Head of caudate nucleus (tissue), 42 donors: ENCODE data around the gene SETD1A.

ENCODE experiments used
- DNase-seq, 42 donors: peaks; one replicate each; pipeline versions ENCODE4 v3.0.0 to v3.0.0-alpha.2; 2020 to 2021; ENCODE audit warnings: mixed read lengths in 7 of 42
- intact Hi-C: fragments of 100-400 bp; cut with DNase I; formaldehyde crosslinking; loops from one replicate; pipeline ENCODE4 v1.15.0; 2022

Gene SETD1A

GRCh38 chr16:30972872-30973271 lies 15.3 kb downstream of the SETD1A start:
- intact Hi-C loops = no loop called here

DNA sequence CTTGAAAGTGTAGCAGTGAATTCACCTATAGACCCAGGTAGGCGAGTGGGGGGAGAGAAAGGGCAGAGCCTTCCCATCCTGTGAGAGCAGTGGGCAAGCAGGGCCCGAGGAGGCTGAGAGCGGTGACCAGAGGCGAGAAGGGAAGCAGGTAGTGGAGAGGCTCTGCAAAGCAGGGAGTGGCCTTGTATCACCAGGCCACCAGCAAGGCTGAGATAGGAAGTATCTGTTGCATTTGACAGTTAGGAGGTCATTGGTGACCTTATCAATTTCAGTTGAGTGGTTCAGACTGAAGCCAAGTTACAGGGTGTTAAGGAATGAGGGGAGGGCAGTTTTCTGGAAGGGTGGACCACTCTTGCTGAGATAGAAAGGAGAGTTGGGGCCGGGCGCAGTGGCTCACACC lies 16.8 kb downstream of the SETD1A start:
- DNase-seq = no peak
- intact Hi-C loops = no loop called here

More at GRCh38 chr16:30972872-30973271, 15.3 kb downstream of the SETD1A start:
- DNase-seq = no peak

DNA sequence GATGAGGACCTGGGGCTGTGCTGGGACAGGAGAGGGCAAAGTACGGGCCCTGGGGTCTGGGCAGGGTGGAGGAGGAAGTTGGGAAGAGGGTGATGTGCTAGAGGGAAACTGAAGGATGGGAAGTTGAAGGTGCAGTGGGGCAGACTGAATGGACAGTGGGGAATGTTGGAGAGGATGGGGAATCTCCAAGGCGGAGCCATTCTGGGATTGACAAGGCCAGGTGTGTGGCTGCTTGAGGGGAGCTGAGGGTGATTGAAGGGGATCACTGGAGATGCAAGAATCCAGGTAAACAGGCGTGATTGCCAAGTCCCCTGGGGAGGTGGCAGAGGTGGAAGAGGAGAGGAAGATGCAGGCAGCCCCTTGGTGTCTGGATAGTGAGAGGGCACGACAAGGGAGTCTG lies 18.9 kb downstream of the SETD1A start:
- DNase-seq = no peak
- intact Hi-C loops = no loop called here

GRCh38 chr16:30977502-30977901 lies 19.9 kb downstream of the SETD1A start:
- intact Hi-C loops = no loop called here

GRCh38 chr16:30979170-30980022 lies 21.8 kb downstream of the SETD1A start:
- DNase-seq = no peak
- intact Hi-C loops = loop anchor here (10.0 kb wide), 3 partner anchors 55 to 885 kb away; partner anchors contain the start of genes STX4 and VKORC1

More at GRCh38 chr16:30977502-30977901, 19.9 kb downstream of the SETD1A start:
- no peak for DNase-seq

DNA sequence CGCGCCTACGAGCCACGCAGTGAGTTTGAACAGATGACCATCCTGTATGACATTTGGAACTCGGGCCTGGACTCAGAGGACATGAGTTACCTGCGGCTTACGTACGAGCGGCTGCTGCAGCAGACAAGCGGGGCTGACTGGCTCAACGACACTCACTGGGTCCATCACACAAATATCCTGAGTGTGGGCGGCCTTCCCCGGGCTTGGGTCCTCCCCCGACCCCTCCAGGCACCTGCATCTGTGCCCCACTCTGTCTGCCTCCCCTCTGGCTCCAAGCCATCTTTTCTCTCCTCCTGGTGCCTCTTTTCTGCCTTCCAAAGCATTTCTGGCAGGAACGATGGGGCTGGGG lies 22.4 kb downstream of the SETD1A start:
- intact Hi-C loops = loop anchor here (10.0 kb wide), 3 partner anchors 55 to 885 kb away; partner anchors contain the start of genes STX4 and VKORC1
- DNase-seq = no peak

- DNase-seq = no peak
- intact Hi-C loops = loop anchor here (10.0 kb wide), 3 partner anchors 54 to 884 kb away; partner anchors contain the start of genes STX4 and VKORC1
Observed at GRCh38 chr16:30980434-30980833, 22.9 kb downstream of the SETD1A start.

DNA sequence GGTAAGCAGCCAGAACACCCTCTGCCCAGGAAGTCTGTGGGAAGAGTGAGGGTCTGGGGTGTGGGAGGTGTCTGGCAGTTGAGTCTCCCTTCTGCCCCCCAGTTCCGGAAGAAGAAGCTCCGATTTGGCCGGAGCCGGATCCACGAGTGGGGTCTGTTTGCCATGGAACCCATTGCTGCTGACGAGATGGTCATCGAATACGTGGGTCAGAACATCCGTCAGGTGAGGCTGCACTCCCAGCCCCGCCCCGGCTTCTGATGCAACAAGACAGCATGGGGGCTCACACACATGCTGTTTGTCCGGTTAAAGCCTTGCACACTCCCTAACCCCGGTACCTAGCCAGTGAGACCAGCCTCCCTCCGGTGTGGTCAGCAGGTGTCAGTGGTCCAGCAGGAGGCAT lies 23.4 kb downstream of the SETD1A start:
- intact Hi-C loops = loop anchor here (10.0 kb wide), 3 partner anchors 54 to 884 kb away; partner anchors contain the start of genes STX4 and VKORC1
- no peak for DNase-seq

DNA sequence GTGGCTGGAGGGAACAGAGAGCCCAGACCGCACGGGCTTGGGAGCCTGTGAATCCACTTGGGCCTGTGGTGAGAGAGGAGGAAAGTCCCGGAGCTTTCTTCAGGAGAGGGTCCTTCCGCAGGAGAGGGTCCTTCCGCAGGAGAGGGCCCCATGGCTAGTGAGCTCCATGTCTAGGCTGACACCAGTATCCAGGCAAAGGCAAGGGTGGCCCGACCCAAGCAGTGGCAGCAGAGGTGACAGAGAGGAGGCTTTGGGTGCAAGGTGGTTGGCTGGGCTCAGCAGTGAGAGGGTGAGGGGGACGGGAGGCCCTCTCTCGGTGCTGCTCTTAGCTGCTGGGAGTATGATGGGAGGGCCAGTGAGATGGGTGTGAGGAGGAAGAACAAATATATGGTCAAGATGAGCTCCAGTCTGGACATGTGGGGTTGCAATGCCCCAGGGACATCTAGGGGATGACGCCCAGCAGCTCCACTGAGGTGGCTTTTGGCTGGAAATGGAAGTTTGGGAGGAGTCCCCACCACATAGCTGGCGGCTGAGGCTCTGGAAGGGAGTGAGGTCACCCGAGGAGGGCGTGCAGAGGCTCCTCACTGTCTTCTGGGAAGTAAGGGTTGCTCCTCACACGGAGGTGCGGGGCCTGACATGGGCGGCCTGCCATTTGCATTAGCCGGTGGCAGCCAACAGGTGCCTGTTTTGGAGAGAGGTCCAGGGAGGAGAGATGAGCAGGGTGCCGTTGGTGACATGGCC lies 25.2 kb downstream of the SETD1A start:
- no peak for DNase-seq
- intact Hi-C loops = loop anchor here (10.0 kb wide), 3 partner anchors 52 to 882 kb away; partner anchors contain the start of genes STX4 and VKORC1

GRCh38 chr16:30983289-30983889 lies 25.8 kb downstream of the SETD1A start:
- no peak for DNase-seq
- intact Hi-C loops = loop anchor here (10.0 kb wide), 3 partner anchors 51 to 881 kb away; partner anchors contain the start of genes STX4 and VKORC1

GRCh38 chr16:30983898-30984610 lies 26.5 kb downstream of the SETD1A start:
- intact Hi-C loops = loop anchor here (10.0 kb wide), 3 partner anchors 51 to 881 kb away; partner anchors contain the start of genes STX4 and VKORC1
- no peak for DNase-seq

GRCh38 chr16:30984669-30985400 lies 27.3 kb downstream of the SETD1A start, which contains the start of gene HSD3B7:
TSS of gene HSD3B7 (plus strand) at chr16:30985207. CDS start at chr16:30985659, 452 bp downstream.
- intact Hi-C loops = loop anchor here (5.0 to 10.0 kb wide), 4 partner anchors 50 to 880 kb away; partner anchors contain the start of genes STX4, VKORC1 and ZNF843

DNA sequence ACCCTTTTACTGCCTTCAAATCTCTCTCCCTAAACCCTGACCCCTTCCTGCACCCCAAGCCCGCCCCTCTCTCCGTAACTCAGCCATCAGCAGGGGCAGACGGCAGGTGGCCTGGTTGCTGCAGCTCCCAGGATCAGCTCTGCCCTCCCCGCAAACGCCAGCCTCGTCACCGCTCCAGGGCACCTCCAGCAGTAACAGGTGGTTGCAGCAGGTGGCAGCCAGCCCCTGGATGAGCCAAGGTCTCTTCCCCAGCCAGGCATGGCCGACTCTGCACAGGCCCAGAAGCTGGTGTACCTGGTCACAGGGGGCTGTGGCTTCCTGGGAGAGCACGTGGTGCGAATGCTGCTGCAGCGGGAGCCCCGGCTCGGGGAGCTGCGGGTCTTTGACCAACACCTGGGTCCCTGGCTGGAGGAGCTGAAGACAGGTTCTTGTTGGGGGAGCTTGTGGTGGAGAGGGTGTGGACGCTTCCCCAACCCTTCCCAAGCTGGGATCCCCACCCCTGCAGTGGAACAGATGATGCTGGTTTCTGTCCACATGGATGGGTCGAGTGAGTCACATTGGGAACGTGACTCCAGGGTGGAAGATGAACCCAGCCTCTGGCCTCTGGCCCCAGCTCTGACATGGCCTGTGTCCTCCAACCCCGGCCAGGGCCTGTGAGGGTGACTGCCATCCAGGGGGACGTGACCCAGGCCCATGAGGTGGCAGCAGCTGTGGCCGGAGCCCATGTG lies 28.0 kb downstream of the SETD1A start:
- DNase-seq = no peak
- intact Hi-C loops = loop anchor here (5.0 to 10.0 kb wide), 4 partner anchors 49 to 879 kb away; partner anchors contain the start of genes STX4, VKORC1 and ZNF843

More at GRCh38 chr16:30984669-30985400, 27.3 kb downstream of the SETD1A start, which contains the start of gene HSD3B7:
- peak; percentile 69 to 94 (median 87) for DNase-seq

DNA sequence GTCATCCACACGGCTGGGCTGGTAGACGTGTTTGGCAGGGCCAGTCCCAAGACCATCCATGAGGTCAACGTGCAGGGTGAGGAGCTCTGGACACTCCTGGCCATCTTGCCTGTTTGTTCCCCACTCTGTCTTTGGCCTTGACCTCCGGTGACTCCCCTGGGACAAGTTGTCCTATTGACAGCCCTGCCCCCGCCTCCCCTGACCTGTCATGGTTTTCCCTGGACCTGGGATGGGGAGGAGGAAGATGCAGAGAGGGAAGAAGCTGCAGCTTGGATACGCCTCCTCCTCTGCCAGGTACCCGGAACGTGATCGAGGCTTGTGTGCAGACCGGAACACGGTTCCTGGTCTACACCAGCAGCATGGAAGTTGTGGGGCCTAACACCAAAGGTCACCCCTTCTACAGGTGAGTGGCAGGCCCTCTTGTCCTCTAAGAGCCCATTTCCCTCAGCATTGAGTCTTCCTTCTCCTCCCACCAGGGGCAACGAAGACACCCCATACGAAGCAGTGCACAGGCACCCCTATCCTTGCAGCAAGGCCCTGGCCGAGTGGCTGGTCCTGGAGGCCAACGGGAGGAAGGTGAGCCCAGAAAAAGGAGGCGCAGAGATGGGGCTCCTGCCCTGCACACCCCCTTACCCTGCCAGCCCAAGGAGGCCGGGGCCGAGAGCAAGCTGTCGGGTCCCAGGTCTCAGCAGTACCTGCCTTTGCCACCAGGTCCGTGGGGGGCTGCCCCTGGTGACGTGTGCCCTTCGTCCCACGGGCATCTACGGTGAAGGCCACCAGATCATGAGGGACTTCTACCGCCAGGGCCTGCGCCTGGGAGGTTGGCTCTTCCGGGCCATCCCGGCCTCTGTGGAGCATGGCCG lies 28.8 kb downstream of the SETD1A start:
- intact Hi-C loops = loop anchor here (5.0 to 10.0 kb wide), 4 partner anchors 48 to 878 kb away; partner anchors contain the start of genes STX4, VKORC1 and ZNF843
- no peak for DNase-seq

- no peak for DNase-seq
- intact Hi-C loops = loop anchor here (5.0 to 10.0 kb wide), 4 partner anchors 47 to 877 kb away; partner anchors contain the start of genes STX4, VKORC1 and ZNF843
Observed at GRCh38 chr16:30987581-30988190, 30.1 kb downstream of the SETD1A start.
